NCI-H748 (cell line): ENCODE results near the gene SIRT4.
"Not testable (repeated sequence)": the region's sequence is repeated elsewhere in the genome, so short reads cannot be mapped to it uniquely, and the experiment has no call there.

Experiments used
- DNase-seq: peaks from one replicate; lab custom pipeline; 2025; ENCODE audit not compliant: unreplicated experiment; lab: John Stamatoyannopoulos, UW

Gene SIRT4

DNA sequence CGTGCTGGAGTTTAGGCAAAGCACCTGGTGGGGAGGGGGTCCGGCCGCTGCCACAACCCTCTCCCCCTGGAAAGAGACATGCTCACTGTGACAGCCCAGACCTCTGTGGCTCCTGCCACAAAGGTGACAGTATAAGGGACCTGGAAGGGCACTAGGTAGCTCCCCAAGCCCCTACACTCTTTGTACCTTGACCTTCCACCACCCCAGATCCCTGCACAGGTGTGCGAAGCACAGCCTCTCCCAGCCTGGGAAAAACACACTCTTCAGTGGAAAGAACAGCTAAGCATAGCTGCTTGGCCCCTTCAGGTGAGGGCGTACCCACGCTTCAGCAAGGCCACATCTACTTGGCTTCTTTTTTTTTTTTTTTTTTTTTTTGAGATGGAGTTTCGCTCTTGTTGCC lies 30.4 kb downstream of the SIRT4 start:
- DNase-seq = no peak

DNA sequence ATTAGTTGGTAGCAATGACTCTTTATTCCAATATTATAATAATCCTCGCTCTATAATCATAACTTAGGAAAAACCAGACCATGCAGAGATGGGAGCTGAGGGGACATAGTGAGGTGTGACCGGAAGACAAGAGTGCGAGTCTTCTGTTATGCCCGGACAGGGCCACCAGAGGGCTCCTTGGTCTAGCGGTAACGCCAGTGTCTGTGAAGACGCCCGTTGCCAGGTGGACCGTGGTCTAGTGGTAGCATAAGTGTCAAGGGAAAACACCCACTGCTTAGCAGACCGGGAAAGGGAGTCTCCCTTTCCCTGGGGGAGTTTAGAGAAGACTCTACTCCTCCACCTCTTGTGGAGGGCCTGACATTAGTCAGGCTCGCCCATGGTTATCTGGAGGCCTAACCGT lies 33.3 kb downstream of the SIRT4 start:
- DNase-seq = peak; percentile 80

DNA sequence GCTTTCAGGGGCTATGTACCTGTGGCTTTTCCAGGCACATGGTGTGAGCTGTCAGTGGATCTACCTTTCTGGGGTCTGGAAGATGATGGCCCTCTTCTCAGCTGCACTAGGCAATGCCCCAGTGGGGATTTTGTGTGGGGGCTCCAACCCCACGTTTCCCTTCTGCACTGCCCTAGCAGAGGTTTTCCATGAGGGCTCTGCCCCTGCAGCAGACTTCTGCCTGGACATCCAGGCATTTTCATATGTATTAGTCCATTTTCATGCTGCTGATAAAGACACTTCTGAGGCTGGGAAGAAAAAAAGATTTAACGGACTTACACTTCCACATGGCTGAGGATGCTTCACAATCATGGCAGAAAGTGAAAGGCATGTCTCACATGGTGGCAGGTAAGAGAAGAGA lies 34.3 kb downstream of the SIRT4 start:
- not testable (repeated sequence) for DNase-seq

DNA sequence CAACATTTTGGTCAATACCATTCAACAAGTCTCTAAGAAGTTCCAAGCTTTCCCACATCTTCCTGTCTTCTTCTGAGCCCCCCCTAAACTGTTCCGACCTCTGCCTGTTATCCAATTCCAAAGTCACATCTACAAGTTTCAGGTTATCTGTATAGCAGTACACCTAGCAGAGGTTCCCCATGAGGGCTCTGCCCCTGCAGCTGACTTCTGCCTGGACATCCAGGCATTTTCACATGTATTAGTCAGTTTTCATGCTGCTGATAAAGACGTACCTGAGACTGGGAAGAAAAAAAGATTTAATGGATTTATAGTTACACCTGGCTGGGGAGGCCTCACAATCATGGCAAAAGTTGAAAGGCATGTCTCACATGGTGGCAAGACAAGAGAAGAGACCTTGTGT lies 35.6 kb downstream of the SIRT4 start:
- DNase-seq = no peak

DNA sequence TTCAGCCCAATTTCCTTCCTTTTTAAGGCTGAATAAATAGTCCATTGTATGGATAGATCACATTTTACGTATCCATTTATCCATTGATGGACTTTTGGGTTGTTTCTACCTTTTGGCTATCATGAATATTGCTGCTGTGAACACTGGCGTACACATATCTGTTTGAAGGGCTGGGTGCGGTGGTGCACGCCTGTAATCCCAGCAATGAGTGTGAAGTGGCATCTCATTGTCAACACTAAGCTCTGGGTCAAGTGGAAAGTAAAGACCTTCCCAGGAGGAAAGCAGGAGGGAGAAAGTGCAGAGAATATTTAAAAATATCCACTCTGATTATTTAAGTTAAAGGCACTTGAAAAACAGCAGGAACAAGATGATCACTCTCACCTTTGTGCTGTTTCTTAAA lies 37.1 kb downstream of the SIRT4 start:
- DNase-seq = no peak

DNA sequence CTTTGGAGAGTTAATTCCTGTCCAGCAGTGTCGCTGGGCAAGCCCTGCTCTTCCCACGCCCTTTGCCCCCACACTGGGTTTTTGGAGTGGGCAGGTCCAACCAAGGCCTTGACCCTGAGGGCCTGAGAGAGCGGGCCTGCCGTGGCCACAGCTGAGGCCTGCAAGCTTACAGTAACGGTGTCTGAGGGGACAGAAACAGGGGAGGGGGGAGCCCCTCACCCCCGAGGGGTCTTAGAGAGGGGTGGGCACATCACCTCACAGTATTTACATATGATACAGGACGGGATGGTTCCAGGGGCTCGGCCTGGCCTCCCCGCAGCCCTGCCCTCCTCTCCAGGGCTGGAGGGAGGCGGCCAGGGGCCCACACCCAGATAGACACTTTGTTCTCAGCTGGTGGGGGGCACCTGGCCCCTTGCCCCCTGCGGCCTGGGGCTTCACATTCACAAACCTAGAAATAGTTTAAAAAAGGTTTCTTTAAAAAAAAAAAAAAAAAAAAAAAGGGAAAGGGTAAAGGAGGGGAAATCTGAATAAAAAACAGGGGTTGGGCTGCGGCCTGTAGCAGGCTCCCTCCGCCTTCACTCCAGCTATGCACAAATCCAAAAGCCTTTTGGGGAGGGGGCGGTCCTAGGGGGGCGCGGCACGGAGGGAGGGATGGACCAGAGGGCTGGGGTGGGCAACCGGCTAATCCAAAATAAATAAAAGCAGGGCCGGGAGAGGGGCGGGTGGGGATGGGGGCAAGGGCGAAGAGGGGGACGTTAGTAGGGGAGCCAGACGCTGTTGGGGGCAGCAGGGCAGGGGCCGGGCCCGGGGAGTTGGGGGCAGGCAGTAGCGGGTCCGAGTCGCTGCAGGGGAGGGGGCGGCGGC lies 40.3 kb downstream of the SIRT4 start:
- DNase-seq = no peak

DNA sequence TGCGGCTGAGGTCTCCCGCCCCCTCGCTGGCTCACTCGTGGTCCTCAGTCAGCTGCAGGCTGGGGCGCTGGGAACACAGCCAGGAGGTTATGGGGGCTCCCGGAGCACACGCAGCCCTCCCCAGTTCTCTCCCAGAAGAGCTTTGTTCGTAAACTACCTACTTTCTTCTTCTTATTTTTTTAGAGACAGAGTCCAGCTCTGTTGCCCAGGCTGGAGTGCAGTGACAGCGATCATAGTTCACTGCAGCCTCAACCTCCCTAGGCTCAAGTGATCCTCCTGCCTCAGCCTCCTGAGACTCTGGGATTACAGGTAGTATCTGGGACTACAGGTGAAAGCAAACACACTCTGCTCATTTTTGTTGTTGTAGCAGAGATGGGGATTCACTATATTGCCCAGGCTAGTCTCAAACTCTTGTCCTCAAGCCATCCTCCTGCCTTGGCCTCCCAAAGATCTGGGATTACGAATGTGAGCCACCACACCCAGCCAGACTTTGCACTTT lies 41.0 kb downstream of the SIRT4 start:
- DNase-seq = no peak

DNA sequence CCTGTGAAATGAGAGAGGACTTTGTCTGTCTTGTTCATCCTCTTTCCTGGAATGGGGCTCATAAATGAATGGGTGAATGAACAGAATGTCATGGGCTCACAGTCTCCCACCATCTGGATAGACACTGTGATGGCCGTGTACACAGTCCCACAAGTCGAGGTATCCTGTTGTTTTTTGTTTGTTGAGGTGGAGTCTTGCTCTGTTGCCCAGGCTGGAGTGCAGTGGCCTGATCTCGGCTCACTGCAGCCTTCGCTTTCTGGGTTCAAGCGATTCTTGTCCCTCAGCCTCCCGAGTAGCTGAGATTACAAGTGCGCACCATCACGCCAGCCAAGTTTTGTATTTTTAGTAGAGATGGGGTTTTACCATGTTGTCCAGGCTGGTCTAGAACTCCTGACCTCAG lies 41.6 kb downstream of the SIRT4 start:
- DNase-seq = no peak

DNA sequence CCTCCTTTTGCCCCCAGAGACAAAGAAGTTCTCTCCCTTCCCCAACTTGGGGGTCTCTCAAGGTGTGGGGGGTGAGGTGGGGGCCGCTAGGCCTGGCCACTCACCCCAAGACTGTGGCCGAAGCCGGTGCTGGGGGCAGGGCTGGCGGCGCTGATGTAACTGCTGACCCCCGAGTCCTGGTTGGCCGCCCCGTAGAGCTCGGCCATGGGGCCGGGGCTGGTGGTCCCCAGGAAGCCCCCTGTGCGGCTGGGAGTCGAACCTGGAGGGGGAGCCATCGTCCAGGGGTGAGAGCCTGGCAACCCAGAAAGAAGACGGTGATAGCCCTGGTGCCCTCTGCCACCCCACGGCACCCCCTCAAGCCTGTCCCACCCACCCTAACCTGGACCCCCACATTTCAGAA lies 43.9 kb downstream of the SIRT4 start:
- DNase-seq = no peak

DNA sequence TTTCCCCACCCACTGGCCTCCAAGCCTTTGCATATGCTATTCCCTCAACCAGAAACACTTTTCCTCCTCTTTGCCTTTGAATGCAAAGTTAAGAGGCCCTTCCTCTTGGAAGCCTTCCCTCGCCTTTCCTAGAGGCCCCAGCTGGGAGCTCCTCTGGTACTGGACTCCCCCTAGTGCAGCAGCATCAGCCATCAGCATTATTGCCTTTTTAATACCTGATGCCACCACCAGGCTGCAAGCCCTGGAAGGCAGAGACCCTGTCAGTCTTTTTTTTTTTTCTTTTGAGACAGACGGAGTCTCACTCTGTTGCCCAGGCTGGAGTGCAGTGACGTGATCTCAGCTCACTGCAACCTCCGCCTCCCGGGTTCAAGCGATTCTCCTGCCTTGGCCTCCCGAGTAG lies 44.6 kb downstream of the SIRT4 start:
- DNase-seq = no peak

DNA sequence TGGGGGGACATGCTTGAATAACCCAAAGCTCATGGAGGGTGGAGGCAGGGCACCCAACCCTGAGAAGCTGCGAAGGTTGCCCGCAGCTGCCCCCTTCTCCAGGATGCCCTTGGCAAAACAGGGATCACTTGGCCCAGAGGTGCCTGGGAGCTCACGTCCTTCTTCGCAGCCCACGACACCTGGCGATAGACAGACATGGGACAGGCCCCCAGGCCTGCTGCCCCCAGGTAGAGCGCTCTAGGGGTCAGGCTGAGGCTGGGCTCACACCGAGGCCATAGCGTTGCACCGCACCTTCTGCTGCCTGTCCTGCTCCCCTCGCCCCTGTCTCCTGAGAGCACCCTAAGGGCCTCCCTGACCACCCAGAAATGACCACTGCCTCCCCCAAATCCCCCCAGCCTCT lies 45.6 kb downstream of the SIRT4 start:
- DNase-seq = no peak

DNA sequence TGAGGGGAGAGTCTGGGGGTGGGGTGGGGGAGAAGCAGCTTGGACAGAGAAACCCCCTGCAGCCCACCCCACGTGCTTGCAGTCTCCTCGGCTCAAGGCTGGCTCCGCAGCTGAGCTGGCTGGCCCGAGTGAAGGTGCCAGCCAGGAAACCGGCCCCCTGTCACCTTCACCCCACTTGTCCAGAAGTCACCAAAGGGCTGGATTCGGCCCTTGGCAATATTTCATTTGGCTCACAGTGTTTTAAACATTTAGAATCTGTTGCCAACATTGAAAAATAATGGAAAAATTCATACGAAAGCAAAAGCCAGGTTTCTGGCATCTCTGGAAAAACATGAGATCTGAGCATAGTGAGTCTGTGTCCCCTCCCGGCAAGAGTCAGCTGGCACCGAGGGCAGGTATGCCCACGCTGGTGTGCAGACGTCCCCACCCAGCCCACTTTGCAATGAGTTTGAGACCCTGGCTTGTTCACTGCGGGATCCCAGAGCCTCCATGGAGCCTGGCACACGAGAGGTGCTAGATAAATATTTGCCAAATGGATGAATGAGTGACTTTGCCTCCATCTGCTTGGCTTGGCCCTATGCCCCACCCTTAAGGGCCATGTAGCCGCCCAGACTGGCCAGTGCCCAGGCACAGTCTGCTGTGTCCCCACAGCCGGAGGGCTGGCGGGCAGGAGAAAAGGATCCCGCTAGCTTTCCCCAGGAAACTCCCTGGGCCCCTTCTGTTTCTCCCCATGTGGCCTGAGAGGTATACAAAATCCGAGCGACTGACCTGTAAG lies 48.6 kb downstream of the SIRT4 start:
- DNase-seq = no peak

DNA sequence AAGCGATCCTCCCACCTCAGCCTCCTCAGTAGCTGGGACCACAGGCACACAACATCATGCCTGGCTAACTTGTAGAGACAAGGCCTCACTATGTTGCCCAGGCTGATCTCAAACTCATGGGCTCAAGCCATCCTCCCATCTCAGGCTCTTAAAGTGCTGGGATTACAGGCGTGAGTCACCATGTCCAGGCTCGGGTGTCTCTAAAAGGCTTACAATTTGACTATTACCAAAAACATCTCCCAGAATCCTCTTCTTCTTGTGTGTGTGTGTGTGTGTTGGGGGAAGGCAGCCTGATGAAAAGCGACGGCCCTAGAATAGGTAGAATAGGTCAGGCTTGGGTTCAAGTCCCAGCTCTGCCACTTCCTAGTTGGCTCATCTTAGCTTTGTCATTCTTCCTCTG lies 50.0 kb downstream of the SIRT4 start:
- DNase-seq = no peak

DNA sequence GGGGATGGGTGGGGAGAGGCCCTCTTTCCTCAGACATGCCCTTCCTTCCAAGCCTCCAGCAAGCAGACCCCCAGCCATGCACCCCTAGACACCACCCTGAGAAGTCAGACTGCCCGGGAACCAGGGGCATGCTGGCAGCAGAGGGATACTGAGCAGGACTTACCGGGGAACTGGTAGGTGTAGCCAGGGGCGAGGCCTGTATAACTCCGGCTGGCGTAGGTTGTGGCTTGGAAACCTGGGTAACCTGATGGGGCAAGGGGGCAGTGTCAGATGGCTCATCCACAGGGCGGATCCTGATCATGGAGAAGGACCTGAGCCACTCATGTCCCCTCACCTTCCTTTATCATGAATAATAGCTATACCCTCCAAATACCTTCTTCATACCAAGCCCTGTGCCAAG lies 51.0 kb downstream of the SIRT4 start:
- DNase-seq = no peak

DNA sequence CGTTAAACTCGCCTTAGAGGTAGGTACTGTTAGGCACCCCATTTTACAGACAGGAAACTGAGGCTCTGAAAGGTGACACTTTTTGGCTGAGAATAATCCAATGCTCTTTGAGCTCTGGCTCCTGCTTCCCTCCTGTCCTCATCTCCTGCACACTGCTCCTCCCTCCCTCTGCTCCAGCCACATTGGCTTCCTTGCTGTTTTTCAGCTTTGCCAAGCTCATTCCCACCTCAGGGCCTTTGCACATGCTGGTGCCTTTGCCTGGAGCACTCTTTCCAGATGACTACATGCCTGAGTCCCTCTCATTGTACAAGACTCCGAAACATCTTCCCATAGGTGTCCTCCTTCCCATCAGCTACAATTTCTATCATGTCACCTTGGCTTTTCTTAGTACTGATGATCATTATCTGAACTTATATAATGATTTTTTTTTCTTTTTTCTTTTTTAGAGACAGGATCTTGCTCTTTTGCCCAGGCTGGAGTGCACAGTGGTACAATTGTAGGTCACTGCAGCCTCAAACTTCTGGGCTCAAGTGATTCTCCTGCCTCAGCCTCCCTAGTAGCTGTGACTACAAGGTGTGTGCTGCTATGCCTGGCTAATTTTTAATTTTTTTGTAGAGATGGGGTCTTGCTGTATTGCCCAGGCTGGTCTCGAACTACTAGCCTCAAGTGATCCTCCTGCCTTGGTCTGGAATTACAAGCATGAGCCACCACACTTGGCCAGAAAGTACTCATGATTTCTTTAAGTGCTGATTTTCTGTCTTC lies 51.6 kb downstream of the SIRT4 start:
- no peak for DNase-seq

DNA sequence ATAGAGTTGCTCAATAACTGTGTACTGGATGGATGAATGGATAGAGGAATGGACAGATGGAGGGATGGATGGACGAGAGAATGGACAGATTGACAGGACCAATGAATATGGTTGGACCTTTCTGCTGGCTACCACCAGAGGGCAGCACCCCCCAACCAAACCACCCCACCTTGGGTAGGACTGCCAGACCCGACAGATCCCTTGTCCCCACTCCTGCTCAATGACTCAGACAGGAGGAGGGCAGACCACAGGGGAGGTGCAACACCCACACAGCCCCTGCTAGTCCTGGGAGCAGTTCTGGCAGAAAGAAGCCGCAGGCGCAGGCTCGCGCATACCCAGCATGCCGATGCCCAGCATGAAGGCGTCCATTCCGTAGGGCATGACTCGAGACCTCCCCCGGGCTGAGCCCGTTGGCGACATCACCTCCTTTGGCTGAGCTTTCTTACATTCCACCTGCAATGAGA lies 54.5 kb downstream of the SIRT4 start:
- DNase-seq = peak; percentile 67

DNA sequence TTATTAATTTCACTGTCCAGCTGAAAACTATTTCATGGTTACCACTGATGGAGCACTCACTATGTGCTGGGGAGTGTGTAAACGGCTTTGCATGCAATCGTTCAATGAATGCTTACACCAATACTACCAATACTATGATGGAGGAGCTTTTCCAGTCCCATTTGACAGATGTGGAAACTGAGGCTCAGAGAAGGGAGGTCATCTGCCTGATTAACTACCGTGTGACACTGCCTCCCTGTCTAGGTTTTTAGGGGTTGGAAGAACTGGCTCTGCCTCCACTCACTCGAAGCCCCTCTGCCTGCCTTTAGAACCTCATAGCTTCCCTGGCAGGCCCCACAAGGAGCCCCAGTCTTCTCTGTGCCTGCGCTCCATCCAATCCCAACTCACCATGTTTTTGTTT lies 55.0 kb downstream of the SIRT4 start:
- DNase-seq = no peak

DNA sequence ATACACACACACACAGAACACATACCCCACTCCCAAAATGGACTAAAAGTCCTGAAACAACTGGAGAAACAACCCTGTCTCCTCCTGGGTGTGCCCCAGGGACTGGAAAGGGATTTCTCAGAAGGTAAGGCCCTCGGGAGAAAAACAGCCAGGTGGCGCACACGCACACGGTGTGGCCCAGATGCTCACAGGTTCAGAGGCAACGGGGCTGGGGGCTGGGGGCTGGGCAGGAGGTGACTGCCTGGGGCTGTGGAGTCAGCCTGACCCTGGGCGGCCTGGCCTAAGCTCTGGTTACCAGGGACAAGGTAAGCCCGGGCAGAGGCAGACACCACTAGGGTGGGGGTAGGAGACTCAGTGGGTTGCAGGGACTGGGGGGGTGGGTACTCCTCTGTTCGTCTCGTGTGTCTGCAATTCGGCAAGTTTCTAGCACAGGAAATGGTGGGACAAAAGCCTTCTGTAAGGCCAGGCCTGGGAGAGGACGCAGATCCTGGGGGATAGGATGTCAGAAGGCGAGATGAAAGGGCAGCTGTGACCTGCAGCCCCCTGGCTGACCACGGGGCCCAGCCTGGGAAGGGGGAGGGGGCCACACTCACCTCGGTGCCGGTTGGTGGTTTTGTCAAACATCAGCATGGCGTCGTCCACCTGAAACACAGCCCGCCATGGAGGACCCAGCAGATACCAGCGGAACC lies 56.4 kb downstream of the SIRT4 start:
- DNase-seq = no peak

DNA sequence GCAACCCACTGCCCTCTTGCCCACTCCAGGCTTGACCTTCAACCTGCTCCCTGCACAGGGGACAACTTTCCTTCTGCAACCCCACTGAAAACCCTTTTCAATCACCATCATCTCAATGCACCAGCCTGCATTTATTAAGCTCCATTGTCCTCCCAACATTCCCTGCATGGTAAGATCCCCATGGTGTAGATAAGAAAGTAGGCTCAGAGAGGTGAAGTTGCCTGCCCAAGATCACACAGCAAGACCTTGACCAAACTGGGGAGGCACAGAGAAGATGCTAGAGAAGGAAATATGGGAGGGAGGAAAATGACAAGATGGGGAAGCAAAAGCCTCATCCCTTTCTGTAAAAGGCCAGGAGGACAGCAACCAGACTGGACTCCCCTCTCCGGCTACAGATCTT lies 57.0 kb downstream of the SIRT4 start:
- DNase-seq = no peak

DNA sequence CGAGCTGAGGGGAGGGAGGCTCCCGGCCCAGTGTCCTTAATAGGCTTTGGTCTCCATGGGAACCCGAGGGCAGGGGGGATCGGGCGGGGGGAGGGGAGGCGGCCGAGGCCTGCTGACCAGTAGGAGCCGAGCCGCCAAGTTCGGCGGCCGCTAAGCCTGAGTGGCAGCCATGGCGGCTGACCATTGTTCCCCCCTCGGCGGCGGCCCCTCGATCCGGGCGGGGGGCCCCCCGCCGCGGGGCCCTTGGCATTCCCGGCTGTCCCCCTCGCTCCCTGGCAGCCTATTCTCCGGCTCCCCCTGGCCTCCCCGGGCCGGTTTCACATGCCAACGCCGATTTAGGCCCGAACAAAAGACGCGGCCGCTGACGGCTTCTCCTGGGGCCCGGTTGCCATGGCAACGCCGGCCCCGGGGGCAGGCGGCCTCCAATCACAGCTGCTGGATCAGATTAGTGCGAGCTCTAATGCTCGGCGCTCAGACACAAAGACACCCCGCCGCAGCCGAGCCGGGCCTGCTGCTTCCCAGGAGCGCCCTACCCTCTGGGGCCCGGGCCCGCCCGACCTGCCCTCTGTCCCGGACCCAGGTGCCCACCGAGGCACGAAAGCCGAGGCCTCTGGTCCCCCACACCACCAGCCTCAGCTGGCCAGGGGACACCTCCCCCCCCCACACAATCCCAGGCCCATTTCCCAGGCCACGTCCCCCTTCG lies 59.5 kb downstream of the SIRT4 start:
- DNase-seq = peak; percentile 98
